HG03571 (cell line): ENCODE measurements around the gene KLF6.

Source experiments
- ATAC-seq: cut with Tn5 transposase; IDR thresholded peaks from one replicate; pipeline ENCODE4 v1.9.1; 2021; ENCODE audit not compliant: unreplicated experiment

KLF6 gene

DNA sequence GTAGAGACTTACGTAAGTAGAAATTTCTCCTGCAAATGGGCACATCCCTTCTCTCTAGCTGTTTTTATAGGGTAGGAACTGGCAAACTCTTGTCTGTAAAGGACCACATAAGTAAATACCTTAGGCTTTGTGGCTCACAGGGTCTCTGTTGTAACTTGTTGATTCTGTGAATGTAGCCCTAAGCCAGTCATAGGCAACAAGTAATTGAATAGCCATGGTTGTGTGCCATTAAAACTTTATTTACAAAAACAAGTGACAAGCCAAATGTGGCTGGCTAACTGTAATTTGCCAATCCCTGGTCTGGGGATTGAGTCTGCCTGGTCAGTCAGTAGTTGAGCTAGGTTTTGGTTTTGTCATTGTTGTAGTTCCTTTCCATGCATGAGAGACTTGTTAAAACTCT, 5.3 kb upstream of the KLF6 start:
- ATAC-seq = no peak

DNA sequence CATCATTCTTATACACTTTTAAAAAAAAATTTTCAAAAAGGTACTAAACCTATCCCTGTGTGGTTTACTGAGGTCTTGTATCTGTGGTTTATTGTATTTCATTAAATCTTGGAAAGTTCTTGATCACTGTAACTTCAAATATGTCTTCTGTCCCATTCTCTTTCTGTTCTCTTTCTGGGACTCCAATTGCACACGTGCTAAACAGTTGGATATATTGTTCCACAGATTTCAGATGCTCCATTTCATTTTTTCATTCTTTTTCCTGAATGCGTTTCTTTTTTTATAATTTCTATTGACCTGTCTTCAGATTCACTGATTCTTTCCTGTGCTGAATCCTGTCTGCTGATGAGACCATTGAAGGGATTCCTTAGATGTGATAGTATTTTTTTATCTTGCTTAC, 4.6 kb upstream of the KLF6 start:
- ATAC-seq = no peak

DNA sequence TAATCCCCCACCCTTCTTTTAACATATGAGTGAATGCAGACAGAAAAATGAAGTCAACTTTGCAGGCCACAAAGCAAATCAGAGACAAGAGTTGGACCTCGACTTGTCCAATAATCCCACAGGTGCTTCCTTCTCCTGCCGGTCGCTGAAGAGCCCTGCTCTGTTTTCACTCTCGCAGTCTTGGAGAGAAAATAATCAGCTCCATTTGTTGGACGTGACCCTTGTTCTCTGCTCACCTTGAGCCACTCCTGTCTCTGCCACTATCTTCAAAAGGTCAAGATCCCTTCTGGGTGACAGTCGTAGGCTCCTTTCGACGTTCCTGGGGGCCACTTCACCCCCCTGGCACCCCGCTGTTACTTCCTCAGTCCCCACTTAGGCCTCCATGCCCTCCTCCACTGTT, 2.8 kb upstream of the KLF6 start:
- ATAC-seq = no peak

DNA sequence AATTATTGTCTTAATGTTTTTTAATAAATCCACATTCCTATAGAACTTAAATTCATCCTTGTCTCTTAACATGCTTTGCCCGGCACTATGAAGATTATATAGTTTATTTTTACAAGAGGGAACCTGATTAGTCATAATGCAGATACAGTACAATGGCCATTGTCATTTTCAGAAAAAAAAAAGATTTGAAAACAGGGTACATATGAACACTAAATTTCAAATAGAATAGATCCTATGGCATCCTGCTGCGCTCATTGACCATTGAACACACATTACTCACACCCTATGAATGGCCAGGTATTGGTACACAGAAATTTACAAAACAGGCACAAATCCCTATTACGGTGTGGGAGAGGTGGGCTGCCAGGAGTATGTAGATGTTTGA, 2.0 kb upstream of the KLF6 start:
- no peak for ATAC-seq

DNA sequence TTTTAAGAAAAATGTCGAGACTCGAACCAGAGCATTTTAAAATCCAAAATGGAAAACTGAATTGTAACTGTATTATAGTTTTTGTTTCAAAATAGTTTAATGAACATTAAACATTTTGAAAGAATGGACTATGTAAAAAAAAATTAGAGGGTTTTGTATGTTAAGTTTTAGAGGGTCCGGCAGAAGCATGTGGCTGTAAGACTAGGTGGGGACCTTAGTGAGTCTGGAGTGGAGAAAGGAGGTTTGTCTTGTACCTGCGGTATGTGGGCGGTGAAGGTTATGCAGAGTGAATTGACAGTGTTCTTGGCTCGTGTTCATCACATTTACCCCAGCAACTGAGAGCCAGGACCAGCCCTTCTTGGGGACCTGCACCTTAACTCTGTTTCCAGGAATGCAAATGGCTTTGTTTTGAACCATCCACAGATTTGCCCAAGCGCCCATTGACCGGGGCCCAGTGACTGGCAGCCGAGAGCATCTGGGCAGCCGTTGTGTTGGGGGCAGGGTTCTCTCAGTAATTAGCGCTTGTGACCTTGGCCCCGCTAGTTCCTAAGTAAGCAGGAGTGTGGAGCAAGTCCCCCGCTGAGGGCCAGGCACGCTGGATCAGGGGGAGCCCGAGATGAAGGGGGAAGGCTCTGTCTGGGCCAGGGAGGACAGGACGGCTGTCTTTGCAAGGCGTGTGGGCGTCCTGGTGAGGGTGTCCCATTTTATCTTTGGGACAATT, 1.4 kb upstream of the KLF6 start:
- no peak for ATAC-seq

DNA sequence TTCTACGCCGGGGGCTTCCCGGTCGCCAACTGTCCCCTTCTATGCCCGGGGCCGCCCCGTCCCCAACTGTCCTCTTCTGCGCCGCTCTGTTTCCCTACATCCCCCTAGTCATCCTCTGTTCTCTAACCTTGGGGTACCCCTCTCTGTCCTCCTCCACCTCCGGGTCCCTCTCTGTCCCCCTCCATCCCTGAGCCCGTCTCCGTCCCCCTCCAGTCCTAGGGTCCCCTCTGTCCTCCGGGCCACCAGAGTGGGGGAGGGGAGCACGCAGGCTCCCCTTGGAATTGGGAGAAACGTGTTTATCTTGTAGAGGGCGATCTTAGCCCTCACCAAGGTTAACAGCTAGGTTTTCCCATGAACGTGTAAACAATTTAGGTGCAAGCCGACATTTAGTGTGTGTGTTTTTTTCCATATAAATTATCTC, 852 bp upstream of the KLF6 start:
- peak; percentile 2 for ATAC-seq

DNA sequence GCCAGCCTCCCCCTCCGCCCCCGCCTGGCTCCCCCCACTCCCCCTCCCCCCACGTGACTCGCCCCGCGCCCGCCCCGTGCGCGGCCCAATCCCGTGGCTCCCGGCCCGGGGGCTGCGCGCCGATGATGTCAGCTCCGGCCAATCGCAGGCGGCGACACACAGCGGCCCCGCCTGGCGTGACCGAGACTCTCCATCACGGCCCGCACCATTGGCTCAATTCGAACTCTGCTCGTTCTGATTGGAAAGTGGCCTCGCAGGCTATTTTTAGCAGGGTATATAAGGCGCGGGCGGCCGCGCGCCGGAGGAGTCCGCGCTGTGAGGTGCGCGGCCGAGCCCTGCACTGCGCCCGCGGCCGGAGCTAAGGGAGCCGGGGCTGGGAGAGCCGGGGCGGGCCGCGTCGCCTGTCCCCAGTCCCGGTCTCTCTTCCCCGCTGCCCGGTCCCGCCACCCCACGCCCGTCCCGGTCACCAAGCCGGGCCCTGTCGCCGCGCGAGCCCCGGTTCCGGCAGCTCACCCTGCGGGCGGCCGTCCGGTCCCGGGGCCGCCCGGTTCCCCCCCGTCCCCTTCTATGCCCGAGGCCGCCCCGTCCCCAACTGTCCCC, 342 bp upstream of the KLF6 start:
- ATAC-seq = peak; percentile 65

DNA sequence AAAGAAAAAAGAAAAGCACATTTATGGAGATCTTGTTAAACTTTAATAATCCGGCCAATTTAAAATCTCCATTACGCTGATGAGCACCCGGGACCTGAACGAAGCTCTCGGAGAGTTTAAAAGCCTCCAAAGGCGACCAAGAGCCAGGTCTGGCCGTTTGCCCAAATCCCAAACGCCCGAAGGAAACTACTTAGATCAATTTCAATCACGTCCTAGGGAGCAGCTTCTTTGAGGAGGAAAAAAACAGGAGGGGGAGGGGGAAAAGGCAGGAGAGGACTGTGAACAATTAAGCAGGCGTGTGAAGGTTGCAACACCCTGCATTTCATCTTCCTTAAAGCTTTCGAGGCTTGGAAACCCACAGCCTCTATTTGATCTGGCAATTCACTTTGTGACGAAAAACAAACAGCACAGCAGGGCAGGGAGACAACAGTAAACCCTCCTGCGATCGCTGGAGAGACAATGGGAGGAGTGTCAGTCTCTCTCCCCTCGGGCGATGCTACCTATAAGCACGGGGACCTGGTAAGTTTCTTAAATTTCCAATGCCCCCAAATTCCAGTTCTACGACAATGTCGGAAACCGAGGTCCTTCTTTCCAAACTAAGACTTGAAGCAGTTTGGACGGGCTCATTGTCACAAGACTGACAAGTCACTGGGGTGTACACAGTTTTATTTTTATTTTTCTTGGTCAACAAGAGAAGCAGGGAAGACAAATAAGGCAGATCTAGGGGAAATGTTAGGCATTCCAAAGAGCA, 1.2 kb downstream of the KLF6 start:
- ATAC-seq = no peak

DNA sequence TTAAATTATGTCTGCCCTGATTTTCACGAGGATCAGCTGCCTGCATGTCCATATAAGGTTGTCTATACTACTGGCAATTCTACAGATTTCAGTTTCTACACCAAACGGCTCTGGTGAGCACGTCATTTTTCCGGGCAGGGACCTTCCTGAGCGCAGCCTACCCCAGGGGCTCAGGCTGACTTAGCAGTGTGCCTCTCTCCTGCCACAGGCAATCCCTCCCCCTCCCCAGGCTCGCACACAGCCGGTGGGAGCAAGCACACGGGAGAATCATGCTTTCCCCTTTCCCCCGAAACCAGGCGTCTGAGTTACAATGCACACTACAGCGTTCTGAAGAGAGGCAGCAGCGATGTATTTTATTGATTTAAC, 1.7 kb downstream of the KLF6 start:
- ATAC-seq = peak; percentile 26

DNA sequence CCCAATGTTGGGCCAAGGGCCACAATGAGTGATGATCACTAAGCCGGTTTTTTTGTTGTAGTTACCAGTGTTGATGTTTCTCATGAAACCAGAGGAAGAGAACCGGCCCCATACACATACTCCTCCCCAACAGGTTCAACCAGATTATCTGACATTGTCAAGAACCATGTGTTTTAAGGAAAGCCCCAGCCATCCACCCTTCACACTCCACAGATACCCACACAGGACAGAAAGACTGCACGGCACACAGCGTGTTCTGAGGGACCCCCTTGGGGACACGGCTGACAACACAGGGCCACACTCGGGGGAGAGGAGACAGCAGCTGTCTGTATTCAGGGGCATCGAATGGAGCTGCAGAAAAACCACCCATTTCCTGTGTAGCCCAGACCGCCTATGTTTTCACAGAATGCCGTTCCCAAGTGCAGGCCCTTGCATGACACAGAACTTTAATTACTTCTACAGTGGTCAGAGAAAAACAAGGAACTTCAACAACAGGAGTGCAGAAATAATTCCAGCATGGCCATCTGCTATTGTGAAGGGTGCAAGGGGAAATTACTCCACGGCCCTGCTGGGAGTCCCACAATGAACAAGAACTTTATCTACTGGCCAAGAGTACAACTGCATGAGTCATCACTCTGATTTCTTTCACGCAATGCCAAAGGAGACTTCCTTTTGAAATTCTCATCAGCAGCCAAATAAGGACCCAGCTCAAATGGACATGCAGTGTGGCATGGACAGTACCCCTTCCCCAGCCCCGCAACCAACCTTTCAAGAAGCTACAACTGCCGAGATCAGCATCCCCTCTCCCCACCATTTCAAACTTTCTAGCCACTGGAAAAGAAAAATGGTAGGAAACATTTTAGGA, 2.3 kb downstream of the KLF6 start:
- peak; percentile 25 for ATAC-seq

DNA sequence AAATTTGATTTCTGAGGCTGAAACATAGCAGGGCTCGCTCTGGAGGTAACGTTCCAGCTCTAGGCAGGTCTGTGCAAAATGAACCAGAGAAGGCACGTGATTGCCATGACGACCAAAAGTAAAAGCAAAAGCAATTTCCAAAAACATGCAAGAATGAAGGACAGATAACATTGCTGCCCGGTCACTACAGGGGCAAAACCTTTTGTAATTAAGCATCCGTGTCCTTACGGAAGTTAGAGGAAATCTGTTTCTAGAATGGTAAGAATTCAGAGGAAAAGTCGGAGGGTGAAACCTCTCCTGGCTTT, 2.9 kb downstream of the KLF6 start:
- no peak for ATAC-seq

DNA sequence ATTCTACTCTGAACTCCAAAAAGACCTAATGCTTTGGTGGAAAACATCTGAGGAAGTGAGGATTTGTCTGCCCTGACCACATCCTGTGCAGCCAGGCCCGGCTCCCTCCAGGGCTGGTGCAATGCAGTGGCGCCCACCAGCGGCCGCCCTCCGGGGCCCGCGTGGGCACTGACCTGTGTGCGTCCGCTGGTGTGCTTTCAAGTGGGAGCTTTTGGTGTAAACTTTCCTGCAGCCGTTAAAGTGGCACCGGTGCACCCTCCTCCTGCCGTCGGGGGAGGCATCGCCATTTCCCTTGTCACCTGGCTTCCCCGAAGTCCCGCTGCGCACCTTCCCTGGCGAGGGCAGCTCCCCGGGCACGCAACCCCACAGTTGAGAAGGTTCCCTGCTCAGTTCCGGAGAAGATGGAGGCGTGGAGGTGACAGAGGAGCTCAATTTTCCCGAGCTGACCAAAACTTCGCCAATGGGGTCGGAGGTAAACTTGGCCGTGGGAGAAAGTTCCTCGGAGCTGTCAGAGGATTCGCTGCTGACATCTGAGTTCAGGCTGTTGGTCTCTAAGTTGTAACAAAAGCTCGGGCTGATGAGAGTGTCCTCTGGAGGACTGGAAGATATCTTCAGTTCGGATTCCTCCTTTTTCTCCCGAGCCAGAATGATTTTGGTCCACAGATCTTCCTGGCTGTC, 3.4 kb downstream of the KLF6 start:
- ATAC-seq = no peak

DNA sequence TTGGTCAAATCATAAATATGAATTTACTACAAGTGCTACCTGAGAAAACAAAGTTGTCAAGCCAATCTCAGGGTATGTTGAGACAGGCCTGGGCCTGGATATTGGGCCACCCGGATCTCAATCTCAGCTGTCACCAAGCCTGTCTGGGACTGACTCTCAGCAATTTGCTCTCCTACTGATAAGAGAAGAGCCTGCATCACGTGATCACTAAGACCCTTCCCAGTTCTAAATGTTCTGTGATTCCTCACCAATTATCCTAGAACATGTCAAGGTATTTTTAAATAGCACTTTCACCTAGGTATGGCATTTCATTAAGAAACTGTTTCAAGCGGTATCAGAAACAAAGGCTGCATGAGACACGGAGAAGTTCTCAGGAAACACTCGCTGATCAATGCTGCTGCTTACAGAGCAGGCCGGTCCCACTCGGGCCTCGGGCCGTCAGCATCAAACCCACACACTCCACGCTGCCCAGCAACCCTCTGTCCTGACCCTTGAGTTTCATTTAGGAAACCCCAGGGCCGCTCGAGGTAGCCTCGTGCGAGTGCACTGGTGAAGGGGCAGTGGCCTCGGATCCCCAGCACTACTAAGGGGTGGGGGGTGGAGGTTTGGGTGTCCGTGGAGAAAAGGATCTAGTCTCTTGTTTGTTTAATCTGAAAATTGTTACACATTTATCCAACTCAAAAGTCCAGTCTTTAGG, 4.1 kb downstream of the KLF6 start:
- no peak for ATAC-seq

DNA sequence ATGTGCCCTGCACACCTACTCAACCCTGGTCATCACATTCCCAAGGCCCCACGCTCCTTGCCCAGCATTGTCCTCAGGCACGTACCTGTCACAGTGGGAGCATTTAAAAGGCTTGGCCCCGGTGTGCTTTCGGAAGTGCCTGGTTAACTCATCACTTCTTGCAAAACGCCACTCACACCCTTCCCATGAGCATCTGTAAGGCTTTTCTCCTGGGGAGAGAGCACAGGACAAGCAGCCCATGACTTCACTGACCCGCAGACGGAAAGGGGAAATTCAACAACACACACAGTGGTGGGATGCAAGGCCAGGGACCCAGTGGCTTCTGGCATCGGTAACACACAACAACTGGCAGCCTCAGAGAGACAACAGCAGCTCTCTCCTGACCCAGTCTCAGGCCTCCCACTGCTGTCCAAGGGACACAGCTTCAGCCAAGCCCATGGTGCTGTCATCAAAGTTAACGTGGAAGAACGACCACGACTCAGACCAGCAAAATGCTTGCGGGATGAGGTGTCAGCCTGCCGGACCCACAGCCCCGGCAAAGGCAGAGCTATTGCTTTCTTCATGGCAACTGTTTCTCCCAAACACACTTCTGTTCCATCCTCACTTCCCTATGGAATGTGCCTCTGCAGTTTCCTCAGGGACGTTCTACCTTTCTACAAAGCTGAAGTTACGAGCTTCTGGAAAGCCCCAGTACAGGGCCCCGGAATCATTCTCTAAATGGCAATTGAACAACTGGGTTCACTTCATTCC, 4.8 kb downstream of the KLF6 start:
- no peak for ATAC-seq

DNA sequence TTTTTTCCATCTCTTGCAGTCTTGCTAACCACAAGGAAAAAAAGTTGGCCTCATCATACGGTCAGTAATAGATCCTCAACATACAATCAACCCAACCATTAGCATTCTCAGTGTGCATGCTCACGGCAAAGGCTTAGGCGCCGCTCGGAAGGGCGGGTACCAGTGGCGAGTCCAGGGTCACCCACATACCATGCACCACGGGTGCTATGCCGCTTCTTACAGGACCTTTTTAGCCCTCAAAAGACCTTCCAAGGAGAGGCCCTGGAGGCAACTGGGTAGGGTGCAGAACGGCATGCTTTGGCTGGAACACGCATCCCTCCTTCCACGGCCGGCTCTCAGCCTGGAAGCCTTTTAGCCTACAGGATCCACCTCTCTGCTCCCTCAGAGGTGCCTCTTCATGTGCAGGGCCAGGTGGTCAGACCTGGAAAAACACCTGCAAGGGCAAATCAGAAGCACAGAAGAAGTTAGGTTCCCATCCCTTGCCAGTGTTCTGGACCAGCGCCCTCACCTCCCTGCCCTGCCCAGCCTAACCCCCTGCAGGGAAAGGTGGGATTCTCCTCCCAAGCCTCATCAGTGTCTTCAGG, 5.8 kb downstream of the KLF6 start:
- ATAC-seq = no peak

DNA sequence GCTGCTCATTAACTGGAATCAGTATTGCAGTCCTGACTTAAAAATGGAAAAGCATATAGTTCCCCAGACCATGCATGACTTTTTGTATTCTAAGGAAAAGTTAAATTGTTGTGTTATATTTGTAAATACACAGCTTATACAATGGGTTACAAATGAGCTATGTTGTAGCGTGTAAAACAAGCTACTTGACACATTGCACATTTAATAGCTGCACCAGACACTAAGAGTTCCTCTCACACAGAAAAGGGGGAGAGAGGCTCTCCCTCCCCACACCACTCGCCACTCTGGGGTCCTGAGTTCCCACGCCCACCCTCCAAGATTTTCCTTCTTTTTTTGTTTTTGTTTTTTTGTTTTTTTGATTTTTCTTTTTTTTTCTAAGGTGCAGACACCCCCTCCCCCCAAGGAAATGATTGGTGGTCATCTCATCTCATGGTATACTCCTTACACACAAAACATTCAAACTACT, 6.3 kb downstream of the KLF6 start:
- no peak for ATAC-seq

DNA sequence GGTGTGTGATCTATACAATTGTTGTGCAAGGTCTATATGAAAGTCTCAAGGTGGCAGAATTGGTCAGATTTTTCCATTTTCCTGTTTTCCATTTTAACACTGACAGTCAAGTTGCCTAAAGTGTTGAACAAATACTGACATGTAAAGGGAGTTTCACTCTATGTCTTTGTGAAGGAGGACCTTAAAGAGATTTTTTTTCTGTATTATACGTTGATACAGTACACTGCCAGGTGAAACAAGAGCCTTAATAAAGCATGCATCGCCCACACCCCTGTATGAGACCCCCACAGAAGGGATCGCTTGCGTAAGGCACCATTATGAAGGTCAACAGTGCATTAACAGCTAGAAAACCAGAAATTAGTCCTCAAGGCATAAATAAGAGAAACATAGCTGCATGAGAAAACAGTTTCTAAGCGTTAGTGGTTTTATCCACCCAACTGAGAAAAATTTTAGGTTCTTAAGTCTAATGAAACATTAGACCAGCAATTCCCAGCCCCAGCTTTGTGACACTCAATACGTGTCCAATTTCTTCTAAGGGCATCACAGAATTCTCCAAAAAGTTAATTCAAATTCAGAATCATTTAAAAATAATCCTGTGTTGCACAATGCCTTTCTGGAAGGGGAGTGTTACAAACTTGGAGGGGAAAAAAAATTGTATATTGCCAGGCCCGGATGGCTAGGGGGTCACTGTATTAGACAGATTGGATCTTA, 6.9 kb downstream of the KLF6 start:
- no peak for ATAC-seq

DNA sequence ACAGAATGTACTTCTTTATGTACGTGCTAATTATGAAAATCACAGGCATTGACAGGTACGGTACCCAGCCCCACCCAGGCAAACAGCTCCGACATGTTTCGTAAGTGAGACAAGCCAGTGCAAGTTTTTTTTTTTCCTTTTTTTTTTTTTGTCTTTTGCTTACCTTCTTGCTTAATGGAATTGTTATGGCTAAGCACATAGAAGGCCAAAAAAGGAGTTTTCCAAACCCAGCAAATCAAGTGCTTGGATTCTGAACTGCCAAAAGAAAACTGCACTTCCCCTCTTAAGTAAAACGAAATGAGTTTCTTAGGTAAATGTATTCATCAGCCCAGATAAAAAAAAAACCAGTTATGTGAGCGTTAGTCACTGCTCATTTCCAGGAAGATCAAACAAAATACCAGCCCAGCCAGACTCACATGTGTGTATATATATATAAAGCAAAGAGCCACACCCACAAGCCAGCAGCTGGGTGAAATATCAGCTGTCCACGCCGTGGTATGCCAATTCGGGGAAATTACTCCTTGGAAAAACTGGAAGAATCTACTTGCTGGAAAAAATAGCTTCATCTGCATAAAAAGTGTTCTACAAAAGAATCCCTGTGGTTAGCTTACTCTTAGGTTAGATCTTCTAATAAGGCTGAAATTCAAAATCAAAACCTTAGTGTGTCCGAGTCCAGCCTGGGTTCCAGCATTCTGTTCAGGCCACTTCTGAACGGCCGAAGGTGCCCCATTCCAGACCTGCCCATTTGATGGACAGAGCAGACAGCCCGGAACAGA, 8.0 kb downstream of the KLF6 start:
- no peak for ATAC-seq
